Dermis blood vessel endothelial cell (primary cell): ENCODE data around the gene ZNF526. TPM values are rescaled to one million over a fixed set of nuclear protein-coding genes. Genes with fewer than 3 reads are reported as not detected.
A peak's percentile ranks its signal among the peaks of the same experiment; 100 is the strongest.
"Not testable (repeated sequence)": the region's sequence is repeated elsewhere in the genome, so short reads cannot be mapped to it uniquely, and the experiment has no call there.

Experiments
- DNase-seq: peaks from one replicate; pipeline ENCODE4 v3.0.0; 2010
- total RNA-seq: library from RNA; depleted of rRNA; stranded (reverse); fragments of >200 nt; gene quantifications from 2 replicates; pipeline ENCODE4 v1.2.3, GENCODE V29; 2014

Gene ZNF526
- total RNA-seq, 1 donor from 2014 or later = 8.7 TPM

- DNase-seq = no peak
Measured at GRCh38 chr19:42248270-42249148, 28.4 kb downstream of the ZNF526 start.

DNA sequence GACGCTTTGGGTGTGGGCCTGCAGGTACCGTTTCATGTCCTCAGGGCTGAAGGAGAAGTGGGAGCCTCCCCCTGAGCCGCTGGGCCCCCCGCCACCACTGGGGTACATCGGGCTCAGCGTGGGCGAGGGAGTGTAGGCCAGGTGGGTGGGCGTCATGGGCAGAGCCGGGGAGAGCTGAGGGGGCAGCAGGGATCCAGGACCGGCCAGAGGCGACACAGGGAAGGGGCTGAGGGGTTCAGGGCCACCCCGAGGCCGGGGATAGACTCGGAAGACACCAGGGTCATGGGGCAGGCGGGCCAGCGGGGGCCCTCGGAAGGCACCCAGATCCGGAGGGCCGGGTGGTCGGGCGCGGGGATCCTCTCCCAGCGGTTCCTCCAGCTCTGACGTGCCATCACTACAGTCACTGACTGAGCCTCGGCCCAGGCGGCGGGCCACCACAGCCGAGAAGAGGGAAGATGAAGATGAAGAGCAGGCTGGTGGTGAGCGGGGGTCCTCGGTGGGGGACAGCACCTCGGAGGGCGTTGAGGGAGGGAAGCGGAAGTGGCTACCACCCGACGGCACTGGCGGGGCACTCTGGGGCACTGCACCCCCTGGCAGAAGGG, 29.1 kb downstream of the ZNF526 start:
- DNase-seq = no peak

GRCh38 chr19:42249769-42250168, 29.7 kb downstream of the ZNF526 start:
- DNase-seq = no peak

DNA sequence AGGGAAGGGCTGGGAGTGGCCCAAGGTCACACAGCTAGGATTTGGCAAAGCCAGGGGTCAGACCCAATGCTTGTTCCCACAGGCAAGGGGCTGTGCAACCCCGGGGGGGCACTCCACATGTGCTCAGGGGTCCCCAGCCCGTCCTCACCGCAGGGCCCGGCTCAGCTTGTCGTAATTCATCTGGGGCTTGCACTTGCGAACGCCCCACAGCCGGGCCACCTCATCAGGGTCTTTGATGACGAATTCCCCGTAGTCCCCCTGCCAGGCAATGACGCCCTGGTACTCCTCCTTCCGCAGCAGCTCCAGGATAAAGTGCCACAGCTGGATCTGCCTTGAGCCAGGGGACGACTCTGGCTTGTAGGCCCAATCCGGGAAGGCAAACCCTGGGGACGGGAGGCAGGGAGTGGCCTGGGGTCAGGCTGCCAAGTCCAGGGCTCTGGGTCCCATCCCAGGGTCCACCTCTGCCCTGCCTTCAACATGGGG, 30.1 kb downstream of the ZNF526 start:
- no peak for DNase-seq

GRCh38 chr19:42250666-42251531, 30.8 kb downstream of the ZNF526 start:
- DNase-seq = peak; percentile 56

DNA sequence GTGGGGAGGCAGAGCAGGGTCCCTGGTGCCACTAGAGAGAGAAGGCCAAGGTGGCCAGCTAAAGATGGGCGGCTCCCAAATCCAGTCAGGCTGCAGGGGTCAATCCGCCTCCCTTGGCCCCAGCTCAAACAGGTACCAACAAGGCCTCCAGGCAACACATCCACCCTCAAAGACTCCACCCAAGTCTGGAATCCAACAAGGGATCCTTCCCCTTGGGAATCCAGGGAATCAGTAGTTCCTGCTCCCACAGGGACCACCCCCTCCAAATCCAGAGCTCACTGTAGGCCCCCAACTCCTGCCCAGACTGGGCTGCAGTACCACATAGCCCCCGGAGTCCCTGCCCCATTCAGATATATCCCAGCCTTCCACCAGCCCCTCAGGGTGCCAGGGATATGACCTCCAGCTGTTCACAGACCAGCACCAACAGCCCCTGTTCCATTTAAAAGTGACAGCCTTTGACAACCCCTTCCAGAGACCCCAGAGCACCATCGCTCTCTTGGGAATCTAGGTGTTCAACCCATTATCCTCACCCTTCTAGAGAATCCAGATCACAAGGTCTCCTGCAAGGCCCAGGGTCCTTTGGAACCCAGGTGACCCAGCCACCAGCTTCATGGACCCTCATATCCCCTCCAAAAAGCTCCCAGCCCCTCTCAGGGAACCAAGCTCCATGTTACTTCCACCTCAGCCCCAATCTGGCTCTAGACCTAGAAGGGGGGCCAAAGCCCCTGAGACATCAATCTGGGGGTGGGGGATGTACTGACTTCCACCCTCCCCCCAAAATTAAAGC, 31.7 kb downstream of the ZNF526 start:
- DNase-seq = no peak

DNA sequence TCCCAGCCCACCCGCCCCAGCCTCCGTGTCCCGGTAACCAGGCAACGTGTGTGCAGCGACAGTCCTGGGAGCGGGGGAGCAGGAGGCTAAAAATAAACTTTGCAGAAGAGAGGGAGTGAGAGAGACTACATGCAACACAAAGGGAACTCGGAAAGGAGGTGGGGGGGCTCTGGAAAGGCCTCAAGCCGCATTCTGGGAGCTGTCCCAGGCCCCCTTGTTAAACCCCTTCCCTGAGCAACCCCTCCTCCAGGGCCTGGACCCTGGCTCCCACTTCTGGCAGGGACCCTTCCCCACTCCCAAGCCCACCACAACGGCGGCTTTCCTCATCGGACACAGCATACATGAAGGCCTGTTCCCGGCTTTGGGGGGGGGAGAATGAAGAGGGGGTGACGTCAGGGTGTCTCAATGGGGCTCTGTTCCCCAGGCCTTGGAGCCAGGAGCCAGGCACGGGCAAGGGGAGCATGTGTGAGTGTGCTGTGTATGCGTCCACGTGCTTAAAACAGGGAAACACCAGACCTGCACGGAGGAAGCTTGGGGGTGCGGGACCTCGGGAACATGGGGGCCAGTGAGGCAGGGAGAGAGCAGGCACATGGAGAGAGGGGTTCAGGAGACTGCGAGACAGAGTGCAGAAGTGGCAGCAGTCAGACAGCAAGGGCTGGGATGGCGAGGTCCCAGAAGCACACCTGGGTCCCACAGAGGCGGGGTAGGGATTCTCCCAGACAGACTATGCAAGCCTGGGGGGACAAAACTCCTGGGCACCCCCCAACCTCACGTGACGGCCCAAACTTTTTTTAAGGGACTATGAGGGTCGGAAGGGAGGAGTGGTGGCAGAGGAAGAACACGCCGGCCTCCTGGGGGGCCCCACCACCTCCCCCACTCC, 32.5 kb downstream of the ZNF526 start:
- peak; percentile 37 for DNase-seq

GRCh38 chr19:42253245-42254088, 33.4 kb downstream of the ZNF526 start:
- DNase-seq = peak; percentile 55

DNA sequence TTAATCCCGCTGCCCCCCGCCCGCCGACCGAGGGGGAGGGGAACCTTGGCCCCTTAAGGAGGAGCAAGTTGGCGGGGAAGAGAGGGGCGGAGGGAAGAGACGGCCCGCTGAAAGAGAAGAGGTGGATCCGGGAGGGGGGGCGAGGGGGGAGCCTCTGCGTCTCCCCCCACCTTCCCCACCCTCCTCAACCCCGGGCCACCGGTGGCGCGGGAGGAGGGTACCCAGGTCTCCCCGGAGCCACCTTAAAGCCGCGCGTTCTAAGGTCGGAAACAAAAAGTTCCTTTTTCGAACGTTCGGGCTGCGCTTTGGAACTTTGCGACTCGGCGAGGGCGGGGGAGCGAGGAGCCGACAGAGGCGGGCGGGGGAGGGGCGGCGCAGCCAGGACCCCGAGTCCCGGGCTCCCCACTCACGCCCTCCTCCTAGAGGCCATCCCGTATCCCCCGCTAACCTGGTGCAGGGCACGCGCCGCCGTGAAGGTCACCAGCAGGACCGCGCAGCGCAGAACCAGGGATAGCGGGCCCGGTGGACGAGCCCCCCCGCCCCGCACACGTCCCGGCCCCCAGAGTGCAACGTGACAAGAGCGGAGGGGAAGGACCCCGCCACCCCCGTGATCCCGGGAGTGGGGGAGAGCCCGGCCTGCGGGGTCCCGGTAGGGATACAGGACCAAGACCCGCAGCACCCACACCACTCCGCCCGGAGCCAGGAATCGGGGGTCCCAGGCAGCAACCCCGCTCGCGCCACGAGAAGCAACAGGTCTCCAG, 34.2 kb downstream of the ZNF526 start:
- peak; percentile 71 for DNase-seq

- DNase-seq = peak; percentile 96
Measured at GRCh38 chr19:42254850-42255765, 35.0 kb downstream of the ZNF526 start, which contains the start of gene ERF. Gene ERF, minus strand, starts transcription at chr19:42255128. Its CDS starts 129 bp downstream, at chr19:42254999.

GRCh38 chr19:42255766-42256745, 35.9 kb downstream of the ZNF526 start:
- DNase-seq = peak; percentile 70

DNA sequence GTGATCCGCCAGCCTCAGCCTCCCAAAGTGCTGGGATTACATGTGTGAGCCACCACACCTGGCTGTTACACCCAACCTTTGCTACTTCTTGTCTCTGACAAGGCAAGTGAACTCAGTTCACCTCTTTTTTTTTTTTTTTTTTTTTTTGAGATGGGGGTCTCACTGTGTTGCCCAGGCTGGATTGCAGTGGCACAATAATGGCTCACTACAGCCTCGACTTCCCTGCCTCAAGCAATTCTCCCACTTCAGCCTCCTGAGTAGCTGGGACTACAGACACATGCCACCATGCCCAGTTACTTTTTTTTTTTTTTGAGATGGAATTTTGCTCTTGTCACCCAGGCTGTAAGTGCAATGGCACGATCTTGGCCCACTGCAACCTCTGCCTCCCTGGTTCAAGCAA, 37.7 kb downstream of the ZNF526 start:
- not testable (repeated sequence) for DNase-seq

GRCh38 chr19:42261763-42262162, 41.7 kb downstream of the ZNF526 start:
- no peak for DNase-seq

DNA sequence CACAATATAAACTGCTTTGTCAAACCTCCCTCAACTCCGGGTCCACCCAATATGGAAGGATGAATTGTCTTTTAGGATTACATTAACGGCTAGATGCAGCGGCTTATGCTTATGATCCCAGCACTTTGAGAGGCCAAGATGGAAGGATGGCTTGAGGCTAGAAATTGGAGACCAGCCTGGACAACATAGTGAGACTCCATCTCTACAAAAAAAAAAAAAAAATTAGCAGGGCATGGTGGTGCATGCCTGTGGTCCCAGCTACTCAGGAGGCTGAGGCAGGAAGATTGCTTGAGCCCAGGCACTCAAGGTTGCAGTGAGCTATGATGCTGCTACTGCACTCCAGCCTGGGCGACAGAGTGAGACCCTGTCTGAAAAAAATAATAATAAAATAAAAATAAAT, 46.0 kb downstream of the ZNF526 start:
- not testable (repeated sequence) for DNase-seq

GRCh38 chr19:42266928-42267603, 47.0 kb downstream of the ZNF526 start:
- not testable (repeated sequence) for DNase-seq

DNA sequence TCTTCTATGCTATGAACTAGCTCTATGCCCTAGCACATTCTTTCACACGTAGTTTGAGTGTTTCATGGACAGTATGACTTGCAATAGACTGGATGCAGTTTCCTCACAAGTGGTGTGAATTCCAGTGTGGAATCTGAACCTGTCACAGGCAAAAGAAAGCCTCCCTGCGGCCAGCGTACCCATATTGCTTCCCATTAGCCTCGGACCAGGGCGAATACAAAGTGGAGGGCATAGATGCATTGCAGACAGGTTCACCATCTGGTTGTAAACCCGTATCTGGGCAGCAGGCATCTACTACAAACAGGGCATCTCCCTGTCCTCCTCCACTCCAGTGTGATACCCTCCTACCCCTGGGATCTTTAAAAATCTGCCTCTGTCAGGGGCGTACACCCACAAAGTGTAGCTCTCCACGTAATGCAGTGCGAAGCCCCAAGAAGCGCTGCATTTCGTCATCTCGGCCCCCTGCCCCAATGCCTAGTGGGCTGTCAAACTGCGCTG, 47.6 kb downstream of the ZNF526 start:
- DNase-seq = peak; percentile 18
